ENCODE results near the gene SGMS1. TPM values are rescaled to one million over a fixed set of nuclear protein-coding genes. Genes with fewer than 3 reads are reported as not detected.

SGMS1 gene
- total RNA-seq, 1 donor from 2014 or later = 27.5 TPM

- Mint-ChIP-seq H3K27me3 (no peaks in the 10 kb centered on the region), H3K4me3 (no peak overlapping the region), H3K27ac (no peak overlapping the region), H3K36me3 (ENCODE audit: low read depth) (peaks cover 2% of the 10 kb centered on the region), H3K9me3 (no peaks in the 10 kb centered on the region), H3K4me1 (peaks cover 57% of the 10 kb centered on the region)
- ChIA-PET POLR2A (no interaction called here), CTCF (interaction anchor here (0.8 kb wide), 1 partner anchor 17 kb away, joined by 3 read pairs; no protein-coding TSS in a partner anchor)
- intact Hi-C loops (cut with micrococcal nuclease) = loop anchor here (2.0 kb wide), 1 partner anchor 14 kb away; no protein-coding TSS in a partner anchor
- ATAC-seq (ENCODE audit: low read depth) (no peak), DNase-seq (no peak)
- TF ChIP-seq CTCF (IDR thresholded peaks at IDR 0.05) = no peak
Measured at GRCh38 chr10:50384898-50385297, 238.9 kb downstream of the SGMS1 start.

GRCh38 chr10:50384238-50384637 lies 239.5 kb downstream of the SGMS1 start:
- Mint-ChIP-seq H3K4me3 (no peak overlapping the region), H3K36me3 (ENCODE audit: low read depth) (peaks cover 2% of the 10 kb centered on the region), H3K27ac (peak overlapping the region; percentile 19), H3K27me3 (no peaks in the 10 kb centered on the region), H3K9me3 (no peaks in the 10 kb centered on the region), H3K4me1 (peaks cover 58% of the 10 kb centered on the region)
- ATAC-seq (ENCODE audit: low read depth) (no peak), DNase-seq (no peak)
- intact Hi-C loops (cut with micrococcal nuclease) = loop anchor here (2.0 kb wide), 1 partner anchor 13 kb away; no protein-coding TSS in a partner anchor
- CTCF ChIA-PET = no interaction called here
- POLR2A ChIA-PET = no interaction called here
- no peak for TF ChIP-seq CTCF (IDR thresholded peaks at IDR 0.05)

- CTCF ChIA-PET = interaction anchor here (1.2 kb wide), 1 partner anchor 10 kb away, joined by 3 read pairs; no protein-coding TSS in a partner anchor
- Mint-ChIP-seq H3K9me3 (no peaks in the 10 kb centered on the region), H3K4me3 (no peak overlapping the region), H3K27ac (no peak overlapping the region), H3K4me1 (peaks cover 50% of the 10 kb centered on the region), H3K36me3 (ENCODE audit: low read depth) (peaks cover 2% of the 10 kb centered on the region), H3K27me3 (no peaks in the 10 kb centered on the region)
- intact Hi-C loops (cut with micrococcal nuclease) = no loop called here
- ATAC-seq (ENCODE audit: low read depth) = no peak
- no peak for TF ChIP-seq CTCF (IDR thresholded peaks at IDR 0.05)
- no peak for DNase-seq
- POLR2A ChIA-PET = no interaction called here
Measured at GRCh38 chr10:50382576-50383023, 241.2 kb downstream of the SGMS1 start.

GRCh38 chr10:50381642-50382041 lies 242.1 kb downstream of the SGMS1 start:
- no peak overlapping the region for H3K4me3 Mint-ChIP-seq
- H3K27ac Mint-ChIP-seq = no peak overlapping the region

GRCh38 chr10:50379616-50380015 lies 244.1 kb downstream of the SGMS1 start:
- Mint-ChIP-seq H3K4me3 (no peak overlapping the region), H3K36me3 (ENCODE audit: low read depth) (peaks cover 9% of the 10 kb centered on the region), H3K27ac (peak overlapping the region; percentile 78), H3K9me3 (no peaks in the 10 kb centered on the region), H3K27me3 (no peaks in the 10 kb centered on the region), H3K4me1 (peaks cover 27% of the 10 kb centered on the region)
- CTCF ChIA-PET = no interaction called here
- TF ChIP-seq CTCF (IDR thresholded peaks at IDR 0.05) = no peak
- ATAC-seq (ENCODE audit: low read depth) (no peak), DNase-seq (no peak)
- POLR2A ChIA-PET = interaction anchor here (0.6 kb wide), 1 partner anchor 147 kb away, joined by 5 read pairs; no protein-coding TSS in a partner anchor
- intact Hi-C loops (cut with micrococcal nuclease) = no loop called here

More at GRCh38 chr10:50381642-50382041, 242.1 kb downstream of the SGMS1 start:
- no peaks in the 10 kb centered on the region for H3K27me3 Mint-ChIP-seq
- no peak for TF ChIP-seq CTCF (IDR thresholded peaks at IDR 0.05)
- ChIA-PET CTCF (interaction anchor here (1.2 kb wide), 1 partner anchor 9 kb away, joined by 3 read pairs; no protein-coding TSS in a partner anchor), POLR2A (no interaction called here)
- peaks cover 41% of the 10 kb centered on the region for H3K4me1 Mint-ChIP-seq
- no peaks in the 10 kb centered on the region for H3K9me3 Mint-ChIP-seq
- peaks cover 6% of the 10 kb centered on the region for H3K36me3 Mint-ChIP-seq (ENCODE audit: low read depth)
- intact Hi-C loops (cut with micrococcal nuclease) = no loop called here
- ATAC-seq (ENCODE audit: low read depth) = no peak
- no peak for DNase-seq

Data from activated B cell treated with CpG ODN at 0.5 μM for 24 hours (primary cell).